Measurements from ENCODE around the gene SH3GL2.

The SH3GL2 gene

DNA sequence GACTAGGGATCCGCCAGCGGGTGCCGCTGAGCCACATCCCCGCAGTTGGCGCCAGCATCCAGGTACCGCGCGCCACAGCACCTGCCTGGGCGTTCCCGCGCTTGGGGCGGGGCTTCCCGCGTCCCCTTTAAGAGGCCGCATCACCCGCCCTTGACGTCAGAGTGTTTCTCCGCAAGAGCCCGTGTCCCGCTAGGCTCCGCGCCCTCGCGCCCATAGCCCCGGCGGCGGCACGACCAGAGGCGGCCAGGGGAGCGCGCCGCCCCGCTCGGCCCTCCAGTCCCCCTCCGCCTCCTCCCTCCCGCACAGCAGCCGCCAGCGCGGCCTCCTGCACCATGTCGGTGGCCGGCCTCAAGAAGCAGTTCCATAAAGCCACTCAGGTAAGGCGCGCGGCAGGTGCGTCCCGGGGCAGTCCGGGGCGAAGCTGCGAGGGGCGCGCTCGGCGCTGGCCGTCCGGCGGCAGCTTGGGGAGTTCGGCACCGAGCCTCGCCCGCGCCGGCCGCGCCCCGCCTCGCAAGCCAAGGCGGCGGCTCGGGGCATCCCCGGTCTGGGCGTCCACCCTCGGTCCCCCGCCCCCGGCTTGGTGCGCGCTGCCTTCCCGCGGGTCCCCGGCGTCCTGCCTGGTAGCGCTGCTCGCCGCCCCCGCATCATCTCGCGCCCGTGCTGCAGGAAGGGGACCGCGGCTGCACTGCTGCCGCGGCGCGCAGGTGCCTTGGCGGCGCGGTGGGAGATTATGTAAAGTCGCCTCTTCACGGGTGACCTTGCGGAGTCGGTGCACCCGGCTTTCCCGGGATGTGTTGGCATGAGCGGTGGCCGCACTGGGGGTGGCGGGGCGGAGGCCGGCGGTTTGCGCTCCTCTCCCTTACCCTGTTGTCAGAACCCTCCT lies at the start of gene SH3GL2:
Gene SH3GL2 (plus strand): TSS at position 156 of the 883 bp plus-strand sequence.
- ATAC-seq (replicated peaks; ENCODE audit: extremely low read depth, poor library complexity, severe bottlenecking) = no peak
- DNase-seq (ENCODE audit: low spot score in 2 of 2) = no peak

GRCh38 chr9:17531642-17532254 lies 47.1 kb upstream of the SH3GL2 start:
- Mint-ChIP-seq H3K4me3 (no peak overlapping the region), H3K9me3 (peaks cover 7% of the 10 kb centered on the region), H3K27me3 (no peaks in the 10 kb centered on the region), H3K27ac (ENCODE audit: low read depth) (no peak overlapping the region), H3K36me3 (ENCODE audit: insufficient read depth) (no peaks in the 10 kb centered on the region), H3K4me1 (no peaks in the 10 kb centered on the region)
- DNase-seq (ENCODE audit: low spot score in 2 of 2) = no peak
- no peak for ATAC-seq (replicated peaks; ENCODE audit: extremely low read depth, poor library complexity, severe bottlenecking)

More for the DNA sequence above, at the start of gene SH3GL2:
- H3K4me3 Mint-ChIP-seq = no peak within 1 kb of the TSS
- peaks cover 31% of the 10 kb centered on the region for H3K27me3 Mint-ChIP-seq
- H3K27ac Mint-ChIP-seq (ENCODE audit: low read depth) = no peak within 1 kb of the TSS
- peaks cover 2% of the 10 kb centered on the region for H3K36me3 Mint-ChIP-seq (ENCODE audit: insufficient read depth)
- H3K9me3 Mint-ChIP-seq = peaks cover 5% of the 10 kb centered on the region
- H3K4me1 Mint-ChIP-seq = no peaks in the 10 kb centered on the region

GRCh38 chr9:17532461-17532860 lies 46.4 kb upstream of the SH3GL2 start:
- no peaks in the 10 kb centered on the region for H3K27me3 Mint-ChIP-seq

GRCh38 chr9:17535176-17535575 lies 43.7 kb upstream of the SH3GL2 start:
- Mint-ChIP-seq H3K9me3 (peaks cover 6% of the 10 kb centered on the region), H3K36me3 (ENCODE audit: insufficient read depth) (no peaks in the 10 kb centered on the region), H3K27me3 (no peaks in the 10 kb centered on the region), H3K4me1 (no peaks in the 10 kb centered on the region), H3K27ac (ENCODE audit: low read depth) (no peak overlapping the region), H3K4me3 (no peak overlapping the region)
- DNase-seq (ENCODE audit: low spot score in 2 of 2) (no peak), ATAC-seq (replicated peaks; ENCODE audit: extremely low read depth, poor library complexity, severe bottlenecking) (no peak)

More at GRCh38 chr9:17532461-17532860, 46.4 kb upstream of the SH3GL2 start:
- ATAC-seq (replicated peaks; ENCODE audit: extremely low read depth, poor library complexity, severe bottlenecking) (no peak), DNase-seq (ENCODE audit: low spot score in 2 of 2) (no peak)
- H3K4me3 Mint-ChIP-seq = no peak overlapping the region
- H3K27ac Mint-ChIP-seq (ENCODE audit: low read depth) = no peak overlapping the region
- no peaks in the 10 kb centered on the region for H3K36me3 Mint-ChIP-seq (ENCODE audit: insufficient read depth)
- peaks cover 7% of the 10 kb centered on the region for H3K9me3 Mint-ChIP-seq
- H3K4me1 Mint-ChIP-seq = no peaks in the 10 kb centered on the region

GRCh38 chr9:17536027-17536426 lies 42.8 kb upstream of the SH3GL2 start:
- ATAC-seq (replicated peaks; ENCODE audit: extremely low read depth, poor library complexity, severe bottlenecking) (no peak), DNase-seq (ENCODE audit: low spot score in 2 of 2) (no peak)
- no peaks in the 10 kb centered on the region for H3K36me3 Mint-ChIP-seq (ENCODE audit: insufficient read depth)
- H3K27ac Mint-ChIP-seq (ENCODE audit: low read depth) = no peak overlapping the region
- no peaks in the 10 kb centered on the region for H3K4me1 Mint-ChIP-seq
- peaks cover 12% of the 10 kb centered on the region for H3K9me3 Mint-ChIP-seq
- H3K4me3 Mint-ChIP-seq = no peak overlapping the region
- no peaks in the 10 kb centered on the region for H3K27me3 Mint-ChIP-seq

- DNase-seq (ENCODE audit: low spot score in 2 of 2) = no peak
- peaks cover 21% of the 10 kb centered on the region for H3K9me3 Mint-ChIP-seq
- no peaks in the 10 kb centered on the region for H3K4me1 Mint-ChIP-seq
- no peaks in the 10 kb centered on the region for H3K27me3 Mint-ChIP-seq
- ATAC-seq (replicated peaks; ENCODE audit: extremely low read depth, poor library complexity, severe bottlenecking) = no peak
- H3K27ac Mint-ChIP-seq (ENCODE audit: low read depth) = no peak overlapping the region
- H3K4me3 Mint-ChIP-seq = no peak overlapping the region
- no peaks in the 10 kb centered on the region for H3K36me3 Mint-ChIP-seq (ENCODE audit: insufficient read depth)
These were observed 27.8 kb upstream of the SH3GL2 start for GRCh38 chr9:17551023-17551422.

GRCh38 chr9:17555362-17556054 lies 23.4 kb upstream of the SH3GL2 start:
- Mint-ChIP-seq H3K4me3 (no peak overlapping the region), H3K27me3 (no peaks in the 10 kb centered on the region), H3K27ac (ENCODE audit: low read depth) (no peak overlapping the region), H3K36me3 (ENCODE audit: insufficient read depth) (no peaks in the 10 kb centered on the region), H3K9me3 (peaks cover 21% of the 10 kb centered on the region), H3K4me1 (no peaks in the 10 kb centered on the region)
- DNase-seq (ENCODE audit: low spot score in 2 of 2) = no peak
- ATAC-seq (replicated peaks; ENCODE audit: extremely low read depth, poor library complexity, severe bottlenecking) = no peak

GRCh38 chr9:17556255-17556654 lies 22.6 kb upstream of the SH3GL2 start:
- H3K27ac Mint-ChIP-seq (ENCODE audit: low read depth) = no peak overlapping the region

DNA sequence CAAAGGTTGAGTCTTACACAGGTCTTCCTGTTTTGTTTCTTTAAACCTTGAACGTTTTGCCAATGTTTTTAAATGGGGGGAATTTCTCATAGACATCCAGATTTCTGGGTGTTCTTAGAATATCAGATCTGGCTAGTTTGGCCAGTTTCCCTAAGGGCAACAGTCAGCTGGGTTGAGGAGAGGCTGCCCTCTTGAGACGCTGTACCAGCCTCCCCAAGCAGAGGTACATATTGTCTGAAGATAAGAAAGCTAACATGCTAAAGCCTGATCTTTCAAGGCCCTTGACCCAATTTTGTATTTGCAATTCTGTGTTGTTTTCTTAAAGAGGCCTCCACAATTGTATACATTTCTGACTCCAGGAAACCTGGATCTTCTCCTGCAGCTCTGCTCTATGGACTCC lies 21.9 kb upstream of the SH3GL2 start:
- no peak for DNase-seq (ENCODE audit: low spot score in 2 of 2)
- no peak overlapping the region for H3K27ac Mint-ChIP-seq (ENCODE audit: low read depth)
- H3K4me3 Mint-ChIP-seq = no peak overlapping the region

More at GRCh38 chr9:17556255-17556654, 22.6 kb upstream of the SH3GL2 start:
- H3K27me3 Mint-ChIP-seq = no peaks in the 10 kb centered on the region
- ATAC-seq (replicated peaks; ENCODE audit: extremely low read depth, poor library complexity, severe bottlenecking) (no peak), DNase-seq (ENCODE audit: low spot score in 2 of 2) (no peak)
- H3K4me1 Mint-ChIP-seq = no peaks in the 10 kb centered on the region
- H3K36me3 Mint-ChIP-seq (ENCODE audit: insufficient read depth) = no peaks in the 10 kb centered on the region
- H3K9me3 Mint-ChIP-seq = peaks cover 17% of the 10 kb centered on the region
- H3K4me3 Mint-ChIP-seq = no peak overlapping the region

DNA sequence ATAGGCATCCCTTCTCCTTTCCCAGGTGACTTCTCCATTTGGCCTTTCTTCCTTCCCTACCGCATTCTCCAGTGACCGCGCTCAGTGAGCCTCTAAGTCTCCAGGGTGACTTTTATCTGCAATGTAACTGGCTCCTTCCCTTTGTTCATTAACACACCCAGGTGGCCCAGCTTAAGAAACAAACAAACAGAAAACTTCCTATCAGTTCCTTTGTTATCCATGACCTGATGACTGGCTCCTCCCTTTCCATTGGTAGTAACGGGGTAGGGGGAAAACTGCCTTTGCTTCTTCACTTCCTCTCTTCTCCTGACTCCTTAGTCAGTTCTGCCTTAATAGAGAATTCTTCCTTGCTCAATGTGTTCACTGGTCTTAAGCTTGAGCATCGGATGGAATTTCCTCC lies 7.0 kb upstream of the SH3GL2 start:
- Mint-ChIP-seq H3K27ac (ENCODE audit: low read depth) (no peak overlapping the region), H3K9me3 (peaks cover 13% of the 10 kb centered on the region), H3K4me3 (no peak overlapping the region), H3K27me3 (no peaks in the 10 kb centered on the region), H3K4me1 (no peaks in the 10 kb centered on the region), H3K36me3 (ENCODE audit: insufficient read depth) (peaks cover 2% of the 10 kb centered on the region)
- DNase-seq (ENCODE audit: low spot score in 2 of 2) (no peak), ATAC-seq (replicated peaks; ENCODE audit: extremely low read depth, poor library complexity, severe bottlenecking) (no peak)

More for the DNA sequence above, 21.9 kb upstream of the SH3GL2 start:
- Mint-ChIP-seq H3K9me3 (peaks cover 17% of the 10 kb centered on the region), H3K4me1 (no peaks in the 10 kb centered on the region), H3K36me3 (ENCODE audit: insufficient read depth) (no peaks in the 10 kb centered on the region), H3K27me3 (no peaks in the 10 kb centered on the region)
- ATAC-seq (replicated peaks; ENCODE audit: extremely low read depth, poor library complexity, severe bottlenecking) = no peak

DNA sequence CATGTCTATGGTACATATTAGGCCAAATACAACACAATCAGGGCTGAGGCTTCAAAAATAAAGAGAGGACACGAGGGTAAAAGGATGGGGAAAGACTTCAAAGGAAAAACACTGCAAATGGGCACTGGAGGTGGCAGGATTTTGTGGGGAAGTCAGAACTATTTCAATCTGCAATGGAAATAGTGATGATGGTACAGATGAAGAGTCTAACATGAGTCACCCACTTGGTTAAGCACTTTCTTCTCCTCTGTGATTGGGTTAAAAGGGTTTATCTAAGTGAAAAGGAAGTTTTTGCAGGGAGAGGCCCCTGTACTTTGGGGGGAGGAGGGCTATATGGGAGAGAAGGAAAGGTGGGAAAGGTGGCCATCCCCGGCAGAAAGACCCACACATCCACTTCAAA lies 4.5 kb upstream of the SH3GL2 start:
- peaks cover 18% of the 10 kb centered on the region for H3K9me3 Mint-ChIP-seq
- no peak overlapping the region for H3K4me3 Mint-ChIP-seq
- H3K27me3 Mint-ChIP-seq = peaks cover 13% of the 10 kb centered on the region
- DNase-seq (ENCODE audit: low spot score in 2 of 2) = no peak
- no peaks in the 10 kb centered on the region for H3K4me1 Mint-ChIP-seq
- no peak for ATAC-seq (replicated peaks; ENCODE audit: extremely low read depth, poor library complexity, severe bottlenecking)
- H3K36me3 Mint-ChIP-seq (ENCODE audit: insufficient read depth) = peaks cover 2% of the 10 kb centered on the region
- no peak overlapping the region for H3K27ac Mint-ChIP-seq (ENCODE audit: low read depth)

DNA sequence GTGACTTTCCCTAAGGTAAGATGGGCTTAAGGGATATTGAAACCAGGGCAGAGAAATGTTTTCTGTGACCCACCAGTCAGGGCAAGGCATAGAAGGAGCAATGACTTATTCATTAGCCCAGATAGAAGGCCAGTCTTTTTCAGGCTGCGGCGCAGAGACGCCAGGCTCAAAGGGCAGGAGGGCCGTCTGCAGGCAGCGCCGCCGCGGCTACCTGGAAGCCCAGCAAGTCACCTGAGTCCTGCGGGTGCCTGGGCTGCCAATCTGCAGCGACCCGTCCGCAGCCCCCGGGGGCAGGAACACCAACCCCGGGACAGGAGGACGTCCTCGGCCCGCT lies 322 bp upstream of the SH3GL2 start:
- peaks cover 31% of the 10 kb centered on the region for H3K27me3 Mint-ChIP-seq
- H3K9me3 Mint-ChIP-seq = peaks cover 5% of the 10 kb centered on the region
- no peak overlapping the region for H3K4me3 Mint-ChIP-seq
- H3K27ac Mint-ChIP-seq (ENCODE audit: low read depth) = no peak overlapping the region
- peaks cover 2% of the 10 kb centered on the region for H3K36me3 Mint-ChIP-seq (ENCODE audit: insufficient read depth)
- DNase-seq (ENCODE audit: low spot score in 2 of 2) (no peak), ATAC-seq (replicated peaks; ENCODE audit: extremely low read depth, poor library complexity, severe bottlenecking) (no peak)
- no peaks in the 10 kb centered on the region for H3K4me1 Mint-ChIP-seq
